GM18907 (cell line): ENCODE data around the gene RNU1-1.
"Not testable (repeated sequence)": the region's sequence is repeated elsewhere in the genome, so short reads cannot be mapped to it uniquely, and the experiment has no call there.

Source experiments
- ATAC-seq: cut with Tn5 transposase; IDR thresholded peaks from one replicate; pipeline ENCODE4 v1.9.1; 2021; ENCODE audit warnings: mild to moderate bottlenecking, moderate library complexity; ENCODE audit not compliant: unreplicated experiment

RNU1-1 gene

GRCh38 chr1:16514107-16515055 lies at the start of gene RNU1-1:
RNU1-1 (minus strand) TSS chr1:16514285.
- not testable (repeated sequence) for ATAC-seq

- not testable (repeated sequence) for ATAC-seq
Measured at GRCh38 chr1:16561035-16561434, 47.0 kb upstream of the RNU1-1 start.

GRCh38 chr1:16560498-16560897 lies 46.4 kb upstream of the RNU1-1 start:
- ATAC-seq = not testable (repeated sequence)

- ATAC-seq = not testable (repeated sequence)
Measured at GRCh38 chr1:16559688-16560087, 45.6 kb upstream of the RNU1-1 start.

- not testable (repeated sequence) for ATAC-seq
Measured at GRCh38 chr1:16557034-16557433, 42.9 kb upstream of the RNU1-1 start.

- ATAC-seq = not testable (repeated sequence)
Measured at GRCh38 chr1:16553244-16553643, 39.2 kb upstream of the RNU1-1 start.

GRCh38 chr1:16550212-16550918 lies 36.3 kb upstream of the RNU1-1 start:
- not testable (repeated sequence) for ATAC-seq

- ATAC-seq = not testable (repeated sequence)
Measured at GRCh38 chr1:16549545-16549944, 35.5 kb upstream of the RNU1-1 start.

GRCh38 chr1:16547502-16548241 lies 33.6 kb upstream of the RNU1-1 start:
- not testable (repeated sequence) for ATAC-seq

GRCh38 chr1:16545682-16546095 lies 31.6 kb upstream of the RNU1-1 start:
- ATAC-seq = not testable (repeated sequence)

- ATAC-seq = not testable (repeated sequence)
Measured at GRCh38 chr1:16540421-16540893, 26.4 kb upstream of the RNU1-1 start.

GRCh38 chr1:16537528-16537927 lies 23.4 kb upstream of the RNU1-1 start:
- not testable (repeated sequence) for ATAC-seq

GRCh38 chr1:16536796-16537195 lies 22.7 kb upstream of the RNU1-1 start:
- not testable (repeated sequence) for ATAC-seq

- ATAC-seq = not testable (repeated sequence)
Measured at GRCh38 chr1:16535898-16536297, 21.8 kb upstream of the RNU1-1 start.

GRCh38 chr1:16535487-16535886 lies 21.4 kb upstream of the RNU1-1 start:
- ATAC-seq = not testable (repeated sequence)

- ATAC-seq = not testable (repeated sequence)
Measured at GRCh38 chr1:16534829-16535456, 20.9 kb upstream of the RNU1-1 start.

GRCh38 chr1:16534239-16534828 lies 20.2 kb upstream of the RNU1-1 start:
- ATAC-seq = not testable (repeated sequence)

- ATAC-seq = not testable (repeated sequence)
Measured at GRCh38 chr1:16532235-16532991, 18.3 kb upstream of the RNU1-1 start.

- ATAC-seq = not testable (repeated sequence)
Measured at GRCh38 chr1:16528338-16528737, 14.3 kb upstream of the RNU1-1 start.
